TTC549 (cell line): ENCODE data around the gene PKD1.
"Not testable (repeated sequence)": the region's sequence is repeated elsewhere in the genome, so short reads cannot be mapped to it uniquely, and the experiment has no call there.

Experiments
- FAIRE-seq: peaks from 2 replicates; lab custom pipeline; 2012; peaks lifted over from hg19 to GRCh38; lab: Jason Lieb, UNC

Gene PKD1

DNA sequence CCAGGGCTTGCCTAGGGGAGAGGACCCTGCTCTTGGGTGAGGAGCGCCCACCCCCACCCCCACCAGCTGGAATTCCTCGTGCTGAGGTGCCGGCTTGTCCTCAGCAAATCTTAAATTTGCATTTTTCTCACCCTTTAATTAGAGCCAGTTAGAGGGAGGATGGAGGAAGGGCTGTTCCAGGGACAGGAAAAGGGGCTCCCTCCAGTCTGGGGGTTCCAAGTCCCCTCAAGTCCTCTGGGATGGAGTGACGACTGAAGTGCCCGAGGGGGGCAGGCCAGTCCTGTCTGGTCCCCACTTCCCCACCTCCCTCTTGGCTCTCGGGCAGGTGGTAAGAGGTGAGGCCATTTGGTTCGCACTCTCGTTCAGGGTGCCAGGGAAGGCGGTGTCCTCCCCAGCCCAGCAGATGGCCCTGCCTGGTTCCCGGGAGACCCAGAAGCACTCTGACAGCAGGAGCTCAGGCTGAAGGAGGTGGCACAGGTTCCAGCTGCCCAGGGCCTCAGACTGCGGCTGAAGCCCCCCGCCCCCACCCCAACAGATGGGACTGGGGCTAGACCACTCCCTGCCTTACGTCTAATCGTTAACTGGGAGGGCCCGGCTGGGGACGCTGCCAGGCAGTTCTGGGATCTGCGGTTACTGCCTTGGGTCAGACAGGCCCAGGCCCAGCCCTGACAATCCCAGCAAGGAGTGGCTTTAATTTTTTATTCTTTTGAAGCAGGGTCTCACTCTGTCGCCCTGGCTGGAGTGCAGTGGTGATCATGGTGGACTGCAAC, 14.9 kb upstream of the PKD1 start:
- no peak for FAIRE-seq

DNA sequence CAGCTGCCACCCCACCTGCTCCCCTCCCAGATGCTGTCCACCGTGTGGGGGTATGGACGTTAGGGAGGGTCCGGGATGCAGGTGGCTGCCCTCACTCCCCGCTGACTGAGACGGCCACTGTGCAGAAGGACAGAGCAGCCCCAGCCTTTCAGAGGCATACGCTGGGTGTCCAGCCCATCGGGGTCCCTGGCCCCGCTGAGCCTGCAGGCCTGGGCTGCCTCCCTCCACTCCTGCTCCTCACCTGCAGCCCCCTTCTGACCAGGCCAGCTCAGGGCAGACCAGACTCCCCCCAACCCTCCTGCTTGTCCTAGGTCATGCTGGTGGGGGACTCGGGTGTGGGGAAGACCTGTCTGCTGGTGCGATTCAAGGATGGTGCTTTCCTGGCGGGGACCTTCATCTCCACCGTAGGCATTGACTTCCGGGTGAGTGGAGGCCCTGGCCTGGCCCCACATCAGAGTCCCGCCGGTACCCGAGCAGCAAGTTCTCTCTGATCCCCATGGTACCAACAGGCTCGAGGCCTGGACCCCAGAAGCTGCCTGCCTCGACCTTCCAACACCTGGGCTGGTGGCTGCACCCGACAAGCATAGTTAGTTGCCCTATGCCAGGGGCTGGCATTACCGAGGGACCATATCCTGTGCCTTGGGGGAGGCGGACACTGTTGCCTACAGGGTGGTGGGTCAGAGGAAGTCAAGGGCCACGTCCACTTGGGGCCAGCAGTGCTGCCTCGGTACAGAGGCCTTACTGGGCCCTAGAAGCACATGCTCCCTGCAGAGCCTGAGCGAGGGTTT, 14.1 kb upstream of the PKD1 start:
- no peak for FAIRE-seq

DNA sequence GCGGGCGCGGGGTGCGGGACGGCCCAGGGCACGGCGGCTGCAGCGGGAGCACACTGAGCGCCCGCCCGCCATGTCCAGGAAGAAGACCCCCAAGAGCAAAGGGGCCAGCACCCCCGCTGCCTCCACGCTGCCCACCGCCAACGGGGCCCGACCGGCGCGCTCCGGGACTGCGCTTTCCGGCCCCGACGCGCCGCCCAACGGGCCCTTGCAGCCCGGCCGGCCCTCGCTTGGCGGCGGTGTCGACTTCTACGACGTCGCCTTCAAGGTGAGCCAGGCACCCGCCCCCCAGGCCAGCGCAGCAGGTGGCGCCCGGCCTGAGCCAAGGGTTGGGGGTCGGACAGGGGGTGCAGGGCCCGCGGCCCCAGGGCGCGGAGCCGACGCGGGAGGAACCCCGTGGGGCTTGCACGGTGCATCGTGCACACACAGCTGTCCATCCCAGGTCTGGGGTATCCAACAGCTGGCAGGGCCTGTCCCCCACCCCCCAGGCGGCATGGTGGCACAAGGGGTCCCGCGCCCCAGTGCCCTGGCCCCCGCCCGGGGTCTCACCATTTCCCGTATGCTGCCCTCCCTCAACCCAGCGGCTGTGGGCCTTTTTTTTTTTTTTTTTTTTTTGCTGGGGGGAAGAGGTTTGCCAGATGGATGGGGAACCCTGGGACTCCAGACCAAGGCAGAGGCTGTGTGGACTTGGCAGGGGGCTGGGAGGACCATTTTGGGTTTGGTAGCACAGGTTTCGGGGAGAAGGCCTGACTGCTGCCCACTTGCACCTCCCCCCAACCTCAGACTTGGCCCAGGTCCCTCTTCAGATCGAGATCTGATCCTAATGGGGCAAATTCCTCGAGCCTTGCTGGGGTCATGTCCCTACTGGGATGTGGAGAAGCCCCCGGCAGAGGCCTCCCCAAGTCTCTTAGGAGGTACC, 13.3 kb upstream of the PKD1 start:
- FAIRE-seq: no peak

DNA sequence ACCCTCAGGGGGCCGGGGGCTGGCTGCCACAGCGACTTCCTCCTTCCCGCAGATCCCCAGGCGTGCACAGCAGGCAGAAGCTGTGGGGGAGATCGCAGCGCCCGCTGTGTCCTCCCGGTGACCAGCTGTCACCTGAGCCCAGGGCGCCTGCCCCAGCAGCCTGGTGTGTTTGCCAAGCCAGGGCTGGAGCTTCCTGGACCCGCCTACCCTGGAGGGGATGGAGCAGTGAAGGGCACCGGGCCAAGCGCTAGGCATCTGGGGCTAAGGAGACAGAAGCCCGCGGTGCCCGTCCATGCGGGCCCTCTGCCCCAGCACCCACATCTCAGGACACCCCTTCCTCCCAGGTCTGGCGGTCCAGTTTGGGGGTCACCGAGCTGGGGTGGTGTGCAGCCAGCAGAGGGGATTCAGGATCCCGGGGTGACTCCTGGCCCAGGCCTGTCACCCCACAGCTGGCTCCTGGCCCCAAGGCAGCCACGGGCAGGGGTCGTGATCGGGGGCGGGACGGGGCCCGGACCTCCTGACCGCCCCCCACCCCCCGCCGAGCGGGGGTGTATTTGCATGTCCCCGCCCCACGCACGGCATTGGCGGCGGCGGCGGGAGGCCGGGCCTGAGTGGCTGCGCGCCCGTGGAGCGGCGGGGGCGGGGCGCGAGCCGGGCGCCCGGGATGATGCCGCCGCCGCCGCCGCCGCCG, 12.4 kb upstream of the PKD1 start, which contains the start of gene RAB26:
Gene RAB26 (plus strand): TSS at position 645 of the 691 bp plus-strand sequence. CDS start 159 bp downstream, outside the sequence.
- no peak for FAIRE-seq

DNA sequence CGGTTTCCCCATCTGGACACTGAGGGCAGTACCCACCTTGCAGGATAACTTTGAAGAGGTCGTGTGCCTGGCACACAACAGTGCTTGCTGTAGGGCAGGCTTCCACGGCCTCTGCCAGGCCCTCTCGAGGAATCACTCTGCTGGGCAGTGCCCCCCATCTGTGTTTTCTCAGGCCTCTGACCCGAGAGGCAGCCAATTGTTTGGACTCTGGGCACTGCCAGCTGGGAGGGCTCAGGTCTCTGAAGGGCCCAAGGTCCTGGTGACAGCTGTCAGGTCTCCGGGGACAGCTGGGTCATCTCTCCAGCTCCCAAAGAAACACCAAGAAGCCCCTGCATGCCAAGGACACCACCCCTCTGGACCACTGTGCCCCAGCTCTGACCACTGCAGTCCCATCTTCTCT, 11.7 kb upstream of the PKD1 start:
- FAIRE-seq: no peak

DNA sequence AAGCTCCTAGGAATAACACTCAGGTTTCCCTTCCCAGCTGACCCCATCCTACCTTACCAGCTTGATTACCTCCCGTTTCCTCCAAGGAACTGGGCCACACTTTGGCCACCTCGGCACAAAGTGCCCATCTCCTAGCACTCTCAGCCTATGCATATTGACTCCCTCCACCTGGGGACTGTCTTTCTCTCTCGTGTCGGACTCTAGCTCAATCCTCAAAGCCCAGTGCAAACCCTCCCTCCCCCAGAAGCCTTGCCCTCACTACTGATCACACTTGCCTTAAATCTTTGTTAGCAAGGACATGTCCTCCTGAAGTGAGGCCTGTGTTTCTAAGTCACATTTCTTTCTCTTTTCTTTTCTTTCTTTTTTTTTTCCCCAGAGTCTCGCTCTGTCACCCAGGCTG, 10.1 kb upstream of the PKD1 start:
- no peak for FAIRE-seq

DNA sequence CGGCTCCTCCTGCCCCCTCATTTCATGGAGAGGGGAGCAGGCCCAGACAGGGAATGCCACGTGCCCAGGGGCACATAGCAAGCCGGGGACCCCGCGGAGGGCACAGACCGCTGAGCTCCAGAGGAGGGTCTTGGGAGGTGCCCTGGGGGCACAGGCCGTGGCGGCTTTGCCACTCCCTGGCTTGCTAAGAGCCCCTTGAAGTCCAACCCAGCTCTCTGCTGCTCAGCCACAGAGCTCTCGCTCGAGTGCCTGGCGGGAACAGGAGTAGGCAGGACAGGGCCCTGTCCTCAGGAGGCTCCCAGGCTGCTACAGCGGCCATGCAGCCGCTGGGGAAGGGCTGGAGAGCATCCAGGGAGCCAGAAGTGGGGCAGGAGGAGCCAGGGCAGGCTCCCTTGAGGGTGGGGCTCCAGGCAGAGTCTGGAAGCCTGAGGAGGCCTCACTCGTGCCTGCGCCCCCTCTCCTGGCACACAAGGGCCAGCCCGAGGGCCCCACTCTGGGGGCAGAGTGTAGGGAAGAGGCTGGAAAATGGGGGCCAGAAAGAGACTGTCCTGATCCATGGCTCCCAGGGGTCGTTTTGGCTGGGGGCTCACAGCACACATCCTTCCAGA, 8.3 kb upstream of the PKD1 start:
- no peak for FAIRE-seq

DNA sequence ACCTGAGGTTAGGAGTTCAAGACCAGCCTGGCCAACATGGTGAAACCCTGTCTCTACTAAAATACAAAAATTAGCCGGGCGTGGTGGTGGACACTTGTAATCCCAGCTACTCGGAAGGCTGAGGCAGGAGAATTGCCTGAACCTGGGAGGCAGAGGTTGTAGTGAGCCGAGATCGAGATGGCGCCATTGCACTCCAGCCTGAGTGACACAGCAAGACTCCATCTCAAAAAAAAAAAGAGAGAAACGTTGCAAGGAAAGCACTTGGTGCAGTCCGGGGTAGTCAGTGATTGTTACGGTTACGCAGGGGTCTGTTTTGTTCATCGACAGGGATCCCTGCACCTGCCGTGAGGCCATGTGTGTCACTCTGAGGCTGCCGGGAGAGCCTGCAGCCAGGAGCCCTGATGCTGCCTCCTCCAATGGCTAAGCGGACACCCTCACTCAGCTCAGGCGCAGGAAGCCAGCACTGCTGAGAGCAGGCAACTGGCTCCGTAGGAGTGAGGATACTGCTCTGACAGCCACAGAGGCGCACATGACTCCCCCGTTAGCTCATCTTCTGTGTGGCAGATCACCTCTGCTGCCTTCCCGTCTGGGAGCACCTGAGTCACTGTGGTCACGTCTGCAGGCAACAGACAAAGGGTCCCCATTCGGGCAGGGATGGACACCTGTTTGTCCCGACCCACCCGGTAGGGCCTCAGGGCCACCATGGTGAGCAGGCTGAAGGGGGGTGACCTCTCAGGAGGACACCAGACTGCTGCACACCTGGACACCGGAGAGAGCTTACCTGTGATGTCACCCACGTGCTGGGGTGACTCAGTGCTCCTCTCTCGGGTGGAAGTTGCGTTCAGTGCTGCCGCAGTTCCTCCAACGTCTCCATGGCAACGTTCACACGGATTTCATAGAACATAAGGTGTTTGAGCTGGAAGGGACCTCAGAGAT, 7.5 kb upstream of the PKD1 start:
- FAIRE-seq: no peak

DNA sequence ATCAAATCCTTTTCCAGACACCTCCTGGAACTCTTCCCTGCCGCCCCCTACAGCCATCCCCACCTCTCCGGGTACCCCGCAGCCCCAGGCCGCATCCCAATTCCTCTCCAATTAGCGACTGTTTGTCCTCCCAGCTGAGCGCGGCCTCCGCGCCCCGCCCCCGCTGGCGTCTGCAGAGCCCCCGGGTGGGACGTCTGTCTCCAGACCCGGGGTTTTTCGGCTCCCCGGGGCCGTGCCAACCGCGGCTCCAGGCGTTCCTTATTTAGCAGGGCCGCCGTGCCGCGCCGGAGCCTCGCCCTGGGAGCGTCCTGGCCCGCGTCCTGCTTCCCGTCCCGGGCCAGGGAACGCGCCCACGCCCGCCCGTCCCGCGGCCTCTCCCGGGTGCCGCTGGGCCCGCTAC, 627 bp downstream of the PKD1 start:
- FAIRE-seq: not testable (repeated sequence)

DNA sequence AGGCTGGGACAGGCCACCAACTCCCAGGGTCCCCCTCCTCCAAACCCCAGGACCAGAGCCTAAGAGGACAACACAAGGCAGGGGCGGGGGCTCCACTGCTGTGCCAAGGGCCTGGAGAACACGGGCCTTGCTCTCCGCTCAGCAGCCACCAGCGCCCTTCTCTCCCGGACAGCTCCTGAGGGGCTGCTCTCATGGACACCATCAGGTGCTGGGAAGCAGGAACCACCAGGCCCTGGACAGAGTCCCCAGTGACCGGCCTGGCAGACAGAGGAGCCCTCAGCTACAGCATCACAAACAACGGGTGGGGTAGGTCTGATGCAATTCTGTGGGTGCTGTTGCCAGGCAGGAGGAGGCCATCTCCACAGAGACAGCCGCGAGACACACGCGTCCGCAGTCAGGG, 1.9 kb downstream of the PKD1 start:
- not testable (repeated sequence) for FAIRE-seq

DNA sequence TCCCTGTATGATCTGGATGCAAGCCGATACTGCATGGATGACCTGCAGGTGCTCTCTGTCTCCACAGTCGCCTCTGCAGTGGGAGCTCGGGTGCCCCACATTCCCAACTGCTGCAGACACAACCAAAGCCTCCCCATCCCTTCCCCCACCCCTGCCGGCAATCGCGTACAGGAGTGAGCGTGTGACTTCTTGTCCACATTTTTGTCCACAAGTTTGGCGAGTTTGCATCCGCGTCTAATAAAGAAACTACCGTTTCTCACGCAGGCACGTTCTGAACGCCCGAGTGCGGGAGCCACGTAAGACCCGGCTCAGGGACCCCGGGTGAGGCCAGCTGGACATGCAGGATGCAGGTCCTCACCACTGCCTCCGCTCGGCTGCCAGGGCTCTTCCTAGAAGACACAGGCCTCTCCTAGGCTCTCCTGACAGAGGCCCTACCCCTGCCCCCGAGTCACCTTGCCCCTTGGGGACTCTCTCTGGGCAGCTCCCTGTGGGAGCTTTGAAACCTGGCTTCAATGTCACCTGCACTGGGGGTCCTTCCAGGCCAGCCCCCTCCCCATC, 5.7 kb downstream of the PKD1 start:
- not testable (repeated sequence) for FAIRE-seq

DNA sequence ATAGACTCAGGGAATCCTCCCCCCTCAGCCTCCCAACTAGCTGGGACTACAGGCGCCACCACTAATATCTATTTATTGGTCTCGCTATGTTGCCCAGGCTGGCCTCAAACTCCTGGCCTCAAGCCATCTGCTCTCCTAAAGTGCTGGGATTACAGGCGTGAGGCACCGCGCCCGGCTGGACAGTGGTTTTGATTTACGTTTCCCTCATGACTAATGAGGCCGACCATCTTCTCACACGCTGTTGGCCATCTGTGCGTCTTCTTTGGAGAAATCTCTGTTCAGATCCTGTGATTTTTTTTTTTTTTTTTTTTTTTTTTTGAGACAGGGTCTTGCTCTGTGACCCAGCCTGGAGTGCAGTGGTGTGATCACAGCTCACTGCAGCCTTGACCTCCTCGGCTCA, 6.4 kb downstream of the PKD1 start:
- FAIRE-seq: not testable (repeated sequence)

DNA sequence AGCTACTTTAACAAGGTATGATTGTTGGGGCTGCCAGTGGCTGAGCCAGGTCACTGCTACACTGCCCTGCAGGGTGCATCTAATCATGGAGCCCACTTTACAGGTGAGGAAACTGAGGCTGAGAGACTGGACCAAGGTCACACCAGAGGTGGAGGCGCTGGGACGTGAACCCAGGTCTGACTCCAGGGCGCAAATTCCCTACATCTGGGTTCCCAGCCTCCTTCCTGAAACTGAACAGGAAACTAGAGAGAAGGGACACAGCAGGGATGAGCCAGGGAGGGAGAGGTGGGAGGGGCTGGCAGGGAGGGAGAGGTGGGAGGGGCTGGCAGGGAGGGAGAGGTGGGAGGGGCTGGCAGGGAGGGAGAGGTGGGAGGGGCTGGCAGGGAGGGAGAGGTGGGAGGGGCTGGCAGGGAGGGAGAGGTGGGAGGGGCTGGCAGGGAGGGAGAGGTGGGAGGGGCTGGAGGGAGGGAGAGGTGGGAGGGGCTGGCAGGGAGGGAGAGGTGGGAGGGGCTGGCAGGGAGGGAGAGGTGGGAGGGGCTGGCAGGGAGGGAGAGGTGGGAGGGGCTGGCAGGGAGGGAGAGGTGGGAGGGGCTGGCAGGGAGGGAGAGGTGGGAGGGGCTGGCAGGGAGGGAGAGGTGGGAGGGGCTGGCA, 7.9 kb downstream of the PKD1 start:
- not testable (repeated sequence) for FAIRE-seq

DNA sequence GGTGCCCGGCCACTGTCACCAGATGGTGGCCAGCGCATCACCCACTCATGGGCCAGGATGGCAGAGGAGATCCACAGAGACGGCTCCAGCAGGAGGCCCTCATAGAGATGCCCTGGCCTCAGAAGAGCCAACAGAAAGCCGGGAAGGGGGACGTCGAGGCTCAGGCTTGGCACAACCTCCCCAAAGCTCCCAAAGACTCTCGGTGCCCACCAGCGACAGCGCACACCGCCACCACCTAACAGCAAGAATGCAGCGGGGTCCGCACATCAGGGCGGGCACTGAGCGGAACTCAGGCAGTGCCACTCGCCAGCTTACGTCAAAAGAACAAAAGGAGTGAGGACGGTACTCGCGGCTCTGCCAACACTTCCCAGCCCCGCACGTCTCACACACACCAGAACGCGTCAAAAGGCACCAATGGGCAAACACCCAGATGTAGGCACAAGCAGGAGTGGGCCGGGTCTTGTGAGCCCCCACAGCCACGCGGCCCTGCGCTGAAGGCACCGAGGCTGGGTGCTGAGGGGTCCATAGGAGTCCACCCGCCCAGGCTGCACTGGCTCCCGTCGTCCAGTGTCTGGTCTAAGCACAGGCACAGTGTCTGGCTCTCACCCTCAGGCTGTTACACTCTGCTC, 8.7 kb downstream of the PKD1 start:
- not testable (repeated sequence) for FAIRE-seq

DNA sequence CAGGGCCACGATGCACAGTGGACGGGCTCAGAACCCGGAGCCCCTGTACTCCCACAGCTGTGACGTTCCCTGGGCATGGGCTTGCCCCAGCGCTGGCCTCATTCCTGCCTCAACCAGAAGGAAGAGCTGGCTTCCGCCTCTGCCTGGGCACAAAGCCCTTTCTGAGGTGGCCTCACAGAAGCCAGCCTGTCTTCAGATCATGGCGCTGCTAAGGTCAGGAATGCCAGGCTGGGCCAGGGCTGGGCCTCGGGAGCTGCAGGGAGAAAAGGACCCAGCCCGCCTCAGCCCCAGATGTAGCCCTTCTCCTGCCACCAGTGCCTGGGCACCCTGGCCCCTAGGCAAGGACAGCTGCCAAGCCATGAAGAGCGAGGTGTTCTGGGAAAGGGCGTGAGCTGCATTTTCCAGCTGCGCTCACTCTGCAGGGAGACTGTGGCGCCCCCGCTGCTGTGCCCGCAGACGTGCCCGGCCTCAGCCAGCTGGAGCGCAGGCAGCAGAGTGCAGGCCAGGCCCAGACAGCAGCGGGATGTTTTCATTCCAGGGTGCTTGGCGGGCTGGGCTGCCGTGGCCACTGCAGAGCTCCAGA, 9.4 kb downstream of the PKD1 start:
- not testable (repeated sequence) for FAIRE-seq

DNA sequence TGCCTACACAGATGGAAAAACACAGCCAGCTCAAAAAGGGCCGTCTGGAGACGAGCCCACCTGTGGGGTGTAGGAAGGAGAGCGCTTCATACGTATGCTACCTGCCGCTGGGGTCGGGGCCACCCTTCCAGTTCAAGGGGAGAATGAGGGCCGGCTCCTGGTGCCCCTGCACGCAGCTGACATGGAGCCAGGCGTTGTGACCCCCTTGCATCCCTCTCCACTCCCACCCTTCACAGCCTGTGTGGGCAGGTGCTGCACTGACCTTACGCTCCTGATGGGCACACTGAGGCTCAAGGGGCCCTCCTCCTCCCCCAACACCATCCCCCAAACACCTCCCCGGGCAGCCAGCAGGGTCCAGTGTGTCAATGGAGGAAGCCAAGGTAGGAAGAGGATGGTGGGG, 10.1 kb downstream of the PKD1 start:
- FAIRE-seq: not testable (repeated sequence)

DNA sequence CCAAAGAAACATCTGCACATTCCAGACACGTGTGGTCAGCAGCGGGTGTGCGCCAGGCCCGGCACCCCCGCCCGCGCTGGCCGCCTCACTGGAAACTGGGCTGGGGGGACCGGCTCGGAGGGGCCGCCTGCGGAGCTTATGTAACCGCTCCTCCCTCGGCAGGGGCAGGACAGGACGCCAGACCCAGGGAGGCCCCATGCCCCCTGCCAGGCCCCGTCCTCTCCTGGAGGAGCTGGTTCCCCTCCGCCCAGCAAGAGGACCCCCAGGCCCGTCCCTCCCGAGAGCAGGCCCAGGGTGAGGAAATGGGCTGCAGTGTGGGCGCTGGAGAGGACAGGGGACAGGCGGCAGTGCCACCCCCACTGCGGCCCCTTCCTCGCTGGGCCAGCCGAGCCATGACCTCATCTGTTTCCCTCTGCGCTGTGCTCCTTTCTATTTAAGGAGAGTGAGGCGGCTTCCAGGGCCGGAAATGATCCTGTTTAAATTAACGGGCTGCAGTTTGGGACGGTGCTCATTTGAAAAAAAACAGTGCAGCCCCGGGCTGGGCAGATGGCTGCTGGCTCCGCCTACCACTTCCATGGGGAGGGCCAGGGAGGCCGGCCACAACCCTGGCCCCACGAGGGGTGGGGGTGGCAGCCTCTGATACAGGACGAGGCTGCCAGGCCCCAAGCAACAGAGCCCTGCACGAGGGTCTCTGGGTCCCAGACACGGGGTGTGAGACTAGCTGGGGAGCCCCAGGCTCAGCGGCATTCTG, 10.8 kb downstream of the PKD1 start:
- not testable (repeated sequence) for FAIRE-seq

DNA sequence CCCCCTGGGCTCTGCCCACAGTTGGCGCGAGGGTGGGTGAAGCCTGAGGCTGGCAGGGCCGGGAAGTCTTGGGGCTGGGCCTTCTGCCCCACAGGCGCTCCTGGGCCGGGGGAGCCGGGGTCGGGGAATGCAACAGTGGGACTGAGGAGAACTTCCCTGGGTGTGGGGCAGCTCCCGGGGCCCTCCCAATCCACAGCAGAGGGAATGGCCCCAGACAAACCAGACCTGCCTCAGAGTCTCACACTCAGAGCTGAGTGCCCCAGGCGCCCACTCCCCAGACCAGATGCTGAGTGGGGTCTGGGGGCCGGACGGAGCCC, 11.4 kb downstream of the PKD1 start:
- not testable (repeated sequence) for FAIRE-seq
